ENCODE measurements around the gene COMMD6.

Gene COMMD6

DNA sequence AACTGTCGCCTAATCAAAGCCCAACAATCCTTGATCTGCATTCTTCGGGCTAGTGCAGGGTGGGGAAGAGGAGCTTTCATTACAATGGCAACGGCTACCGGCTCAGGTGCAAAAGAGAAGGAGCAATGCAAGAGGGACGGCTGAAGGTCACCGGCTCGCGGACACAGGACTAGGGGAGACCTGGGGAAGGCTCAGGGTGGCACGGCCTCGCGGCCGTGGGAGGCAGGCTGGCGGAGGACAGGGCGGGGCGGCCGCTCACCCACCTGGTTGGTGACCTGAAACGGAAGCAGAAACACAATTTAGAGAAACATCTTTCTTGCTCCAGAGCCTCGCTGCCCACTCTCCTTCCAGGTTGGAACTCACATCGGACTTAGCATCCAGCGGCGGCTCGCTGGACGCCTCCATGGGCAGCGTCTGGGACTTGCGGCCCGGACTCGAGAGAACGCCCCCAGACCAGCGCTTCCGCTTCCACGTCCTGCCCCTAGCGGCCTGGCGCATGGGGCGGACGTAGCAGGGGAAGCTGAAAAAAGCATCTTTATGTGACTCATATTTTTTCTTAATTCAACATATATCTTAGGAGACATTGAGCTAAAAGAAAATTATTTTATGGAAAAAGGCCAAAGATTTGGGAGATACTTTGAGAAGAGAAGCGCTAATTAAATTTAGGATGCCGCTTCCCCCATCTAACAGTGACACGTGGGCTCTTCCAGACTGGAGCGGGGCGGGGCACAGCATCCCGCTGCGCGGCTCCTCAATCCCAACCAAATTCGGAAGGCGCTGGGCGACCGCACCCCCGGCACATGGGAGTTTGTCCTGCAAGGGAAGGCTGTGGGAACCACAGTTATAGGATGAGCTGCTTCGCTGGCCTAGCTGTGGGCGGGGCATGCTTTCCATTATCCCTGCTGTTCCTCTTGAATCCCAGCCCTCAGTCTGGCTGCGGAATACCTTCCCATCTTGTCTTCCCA, at the start of gene COMMD6:
COMMD6 (minus strand) TSS at position 441 of the 965 bp plus-strand sequence; CDS start at position 405, 36 bp downstream.
- TF ChIP-seq, protein P1, sequence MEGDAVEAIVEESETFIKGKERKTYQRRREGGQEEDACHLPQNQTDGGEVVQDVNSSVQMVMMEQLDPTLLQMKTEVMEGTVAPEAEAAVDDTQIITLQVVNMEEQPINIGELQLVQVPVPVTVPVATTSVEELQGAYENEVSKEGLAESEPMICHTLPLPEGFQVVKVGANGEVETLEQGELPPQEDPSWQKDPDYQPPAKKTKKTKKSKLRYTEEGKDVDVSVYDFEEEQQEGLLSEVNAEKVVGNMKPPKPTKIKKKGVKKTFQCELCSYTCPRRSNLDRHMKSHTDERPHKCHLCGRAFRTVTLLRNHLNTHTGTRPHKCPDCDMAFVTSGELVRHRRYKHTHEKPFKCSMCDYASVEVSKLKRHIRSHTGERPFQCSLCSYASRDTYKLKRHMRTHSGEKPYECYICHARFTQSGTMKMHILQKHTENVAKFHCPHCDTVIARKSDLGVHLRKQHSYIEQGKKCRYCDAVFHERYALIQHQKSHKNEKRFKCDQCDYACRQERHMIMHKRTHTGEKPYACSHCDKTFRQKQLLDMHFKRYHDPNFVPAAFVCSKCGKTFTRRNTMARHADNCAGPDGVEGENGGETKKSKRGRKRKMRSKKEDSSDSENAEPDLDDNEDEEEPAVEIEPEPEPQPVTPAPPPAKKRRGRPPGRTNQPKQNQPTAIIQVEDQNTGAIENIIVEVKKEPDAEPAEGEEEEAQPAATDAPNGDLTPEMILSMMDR (IDR thresholded peaks at IDR 0.05; ENCODE audit: insufficient read depth, missing control alignments): no peak
- DNase-seq (ENCODE audit: insufficient read length, low spot score) (peak; percentile 72), FAIRE-seq (no peak)

DNA sequence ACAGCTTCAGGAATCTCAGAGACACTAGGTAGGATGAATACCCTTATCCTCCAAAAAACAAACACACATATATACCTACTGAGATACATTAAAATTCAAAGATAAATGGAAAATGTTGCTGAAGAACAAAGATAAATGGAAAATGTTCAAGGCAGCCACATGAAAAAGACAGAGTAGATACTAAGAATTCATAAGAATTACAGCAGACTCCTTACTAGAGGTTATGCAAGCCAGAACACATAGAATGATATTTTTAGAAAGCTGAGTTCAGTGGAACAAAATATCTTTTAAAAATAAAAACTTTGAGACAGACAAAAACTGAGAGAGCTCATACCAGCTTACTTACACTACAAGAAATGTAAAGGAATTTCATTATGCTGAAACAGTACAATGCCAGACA, 47.5 kb upstream of the COMMD6 start:
- FAIRE-seq (no peak), DNase-seq (ENCODE audit: insufficient read length, low spot score) (no peak)
- TF ChIP-seq, protein P1 (IDR thresholded peaks at IDR 0.05; ENCODE audit: insufficient read depth, missing control alignments): no peak

DNA sequence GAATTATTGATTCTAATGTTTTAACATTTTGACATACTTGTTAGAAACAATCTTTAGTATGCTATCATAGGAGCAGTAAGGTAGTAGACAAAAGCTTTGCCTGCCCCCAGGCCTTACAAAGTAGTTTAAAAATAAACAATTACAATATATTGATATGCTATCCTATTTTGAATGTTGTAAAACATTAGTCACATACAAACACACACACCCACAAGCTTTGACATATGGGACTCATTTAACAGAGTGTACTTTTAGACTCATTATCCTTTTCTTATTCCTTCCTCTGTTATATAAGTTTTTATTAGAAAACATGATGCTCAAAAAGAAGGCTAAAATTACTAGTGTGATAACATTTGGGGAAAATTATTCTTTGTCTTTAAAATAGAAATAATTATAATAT, 45.5 kb upstream of the COMMD6 start:
- TF ChIP-seq, protein P1 (IDR thresholded peaks at IDR 0.05; ENCODE audit: insufficient read depth, missing control alignments): no peak
- no peak for FAIRE-seq
- no peak for DNase-seq (ENCODE audit: insufficient read length, low spot score)

DNA sequence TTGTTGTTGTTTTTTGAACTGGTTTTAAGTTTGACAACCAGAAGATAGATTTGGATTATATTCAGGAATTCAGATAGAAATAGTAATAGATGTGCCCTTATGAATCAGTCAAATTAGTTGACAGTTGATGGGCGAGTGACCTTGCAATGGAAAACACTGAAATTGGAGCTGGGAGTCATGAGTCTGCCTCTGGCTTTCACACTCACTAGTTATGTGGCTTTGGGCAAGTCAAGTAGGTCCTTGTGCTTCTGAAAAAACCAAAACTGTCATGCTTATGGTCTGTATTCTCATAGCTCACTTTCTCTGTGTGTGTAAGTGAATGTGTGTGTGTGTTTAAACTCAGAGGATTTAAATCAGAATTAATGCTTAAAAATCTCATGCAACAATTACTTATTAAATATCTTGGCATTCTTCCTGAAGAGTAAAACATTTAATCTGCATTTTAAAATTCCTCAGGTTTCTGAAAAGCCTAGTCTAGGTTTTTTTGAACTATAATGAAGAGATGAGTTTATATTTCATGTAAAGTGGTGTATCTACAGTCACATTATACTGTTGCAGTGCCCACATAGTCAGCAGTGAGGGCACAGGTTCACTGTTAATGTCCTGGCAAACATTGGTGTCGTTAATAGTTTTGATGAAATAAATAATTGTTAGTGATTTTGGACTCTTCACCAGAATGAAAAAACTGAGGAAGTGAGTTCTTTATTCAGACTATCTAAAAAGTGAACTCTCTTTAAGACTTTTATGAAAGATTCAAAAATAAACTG, 44.4 kb upstream of the COMMD6 start:
- TF ChIP-seq, protein P1 (IDR thresholded peaks at IDR 0.05; ENCODE audit: insufficient read depth, missing control alignments): no peak
- FAIRE-seq: peak; percentile 56
- DNase-seq (ENCODE audit: insufficient read length, low spot score): no peak

DNA sequence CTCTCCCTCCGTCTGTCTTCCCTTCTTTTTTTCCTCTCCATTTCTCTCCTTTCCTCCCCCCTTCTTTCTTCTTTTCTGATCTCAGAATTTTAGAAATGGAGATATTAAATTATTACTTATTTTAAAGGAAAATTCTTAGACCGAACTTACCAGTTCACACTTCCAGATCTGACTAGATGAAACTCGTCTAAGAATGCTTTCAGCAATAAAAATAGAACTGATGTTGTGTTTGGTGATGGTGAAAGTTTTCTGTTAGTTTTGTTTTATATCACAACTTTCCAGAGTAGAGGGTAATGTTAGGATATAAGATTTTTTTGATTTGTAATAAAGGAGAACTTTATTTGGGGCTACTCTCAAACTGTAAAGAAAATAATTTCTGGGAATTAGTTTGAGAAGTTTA, 41.9 kb upstream of the COMMD6 start:
- DNase-seq (ENCODE audit: insufficient read length, low spot score): no peak
- FAIRE-seq: no peak
- TF ChIP-seq, protein P1 (IDR thresholded peaks at IDR 0.05; ENCODE audit: insufficient read depth, missing control alignments): no peak

DNA sequence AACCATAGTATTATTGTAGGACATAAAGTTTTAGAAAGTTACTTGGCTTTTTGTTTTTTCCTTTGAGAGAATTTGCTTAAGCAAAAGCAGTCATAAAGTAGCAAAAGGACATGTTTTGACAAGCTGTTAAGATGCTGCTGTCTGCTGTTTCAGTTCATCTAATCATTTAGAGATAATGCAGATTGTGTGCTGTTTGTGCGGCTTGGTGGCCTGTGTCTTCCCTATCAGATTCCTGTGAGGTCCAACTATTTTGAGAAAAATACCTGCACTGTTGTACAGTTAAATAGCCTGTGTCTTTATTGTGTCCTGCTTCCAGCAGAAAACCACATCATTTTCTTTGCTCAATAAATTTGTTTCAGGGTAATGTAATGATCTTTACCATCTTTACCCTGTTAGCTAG, 31.9 kb upstream of the COMMD6 start:
- TF ChIP-seq, protein P1 (IDR thresholded peaks at IDR 0.05; ENCODE audit: insufficient read depth, missing control alignments): no peak
- DNase-seq (ENCODE audit: insufficient read length, low spot score) (no peak), FAIRE-seq (no peak)
